ENCODE results near the gene EVC.
"Not testable (repeated sequence)": the region's sequence is repeated elsewhere in the genome, so short reads cannot be mapped to it uniquely, and the experiment has no call there.

EVC gene

GRCh38 chr4:5708449-5709206, 2.4 kb upstream of the EVC start, which contains the start of gene EVC2:
TSS of gene EVC2 (minus strand) at chr4:5708559. CDS start at chr4:5708513, 46 bp downstream.
- DNase-seq = no peak

DNA sequence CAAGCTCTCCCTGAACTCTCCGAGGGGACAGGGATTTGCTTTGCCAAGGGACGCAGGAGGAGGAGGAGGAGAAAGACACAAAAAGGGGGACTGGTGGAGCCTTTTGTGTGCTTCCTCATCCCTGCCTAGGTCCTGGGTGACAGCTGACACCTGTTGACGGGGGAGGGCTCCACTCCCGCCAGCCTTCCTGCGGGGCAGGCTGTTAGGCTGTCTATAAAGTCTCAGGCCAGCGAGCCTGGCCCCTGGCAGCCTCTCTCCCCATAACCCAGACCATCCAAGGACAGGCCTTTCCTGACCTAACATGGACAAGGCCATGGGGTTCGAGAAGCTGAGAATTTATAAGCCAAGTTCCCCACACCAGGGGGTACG, 1.8 kb upstream of the EVC start:
- DNase-seq = no peak

DNA sequence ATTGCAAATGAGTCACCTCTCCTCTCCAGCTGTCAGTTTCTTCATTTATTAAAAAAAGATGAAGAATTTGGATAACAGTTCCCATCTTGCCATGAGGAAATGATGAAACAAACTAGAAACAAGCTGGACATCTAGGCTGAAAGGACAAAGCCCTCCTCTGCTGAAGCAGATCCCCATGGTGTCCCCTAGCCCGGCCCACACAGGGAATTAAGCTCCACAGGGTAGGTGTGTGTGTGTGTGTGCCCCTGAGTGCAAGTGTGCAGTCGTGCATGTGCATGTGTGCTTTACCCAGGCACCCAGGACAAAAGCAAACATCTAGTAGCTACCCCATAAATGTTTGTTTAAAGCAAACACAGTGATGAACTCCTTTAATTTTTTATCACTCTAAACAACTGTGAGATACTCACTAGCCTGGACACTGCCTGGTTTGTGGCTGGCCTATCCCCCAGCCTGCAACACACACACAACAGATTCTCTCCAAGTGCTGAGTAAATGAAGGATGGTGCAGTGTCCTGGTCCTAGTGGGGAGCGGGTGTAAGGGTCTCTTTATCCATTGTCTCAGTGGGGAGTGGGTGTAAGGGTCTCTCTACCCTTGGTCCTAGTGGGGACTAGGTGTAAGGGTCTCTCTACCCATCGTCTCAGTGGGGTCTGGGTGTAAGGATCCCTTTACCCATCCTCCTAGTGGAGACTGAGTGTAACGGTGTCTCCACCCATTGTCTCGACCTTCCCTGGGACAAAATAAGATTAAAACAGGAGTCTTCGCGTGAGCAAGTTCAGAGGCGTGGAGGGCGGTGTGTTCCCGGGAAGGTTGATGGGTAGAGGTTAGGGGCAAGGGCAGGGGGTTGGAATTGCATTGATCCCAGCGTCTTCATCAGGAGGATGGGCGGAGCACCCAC, 688 bp upstream of the EVC start:
- no peak for DNase-seq

GRCh38 chr4:5711479-5712184, 631 bp downstream of the EVC start:
- no peak for DNase-seq

GRCh38 chr4:5712517-5712916, 1.5 kb downstream of the EVC start:
- DNase-seq = no peak

DNA sequence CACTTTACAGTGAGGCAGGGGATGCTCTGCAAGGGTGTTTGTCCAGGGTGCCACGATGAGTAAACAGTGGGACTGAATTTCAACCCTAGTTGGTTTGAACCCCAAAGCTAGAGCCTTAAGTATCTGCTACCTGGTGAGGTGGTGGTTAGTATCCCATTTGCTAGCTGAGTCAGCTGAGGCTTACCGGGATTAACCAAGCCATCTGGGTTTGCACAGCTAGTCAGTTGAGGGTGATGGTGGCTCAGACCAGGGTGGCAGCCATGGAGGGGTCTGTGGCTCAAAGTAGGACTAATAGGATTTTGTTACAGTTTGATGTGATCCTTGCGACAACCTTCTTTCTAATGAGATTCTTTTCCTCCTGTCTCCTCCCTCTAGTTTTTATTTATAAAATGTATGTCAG, 1.9 kb downstream of the EVC start:
- no peak for DNase-seq

DNA sequence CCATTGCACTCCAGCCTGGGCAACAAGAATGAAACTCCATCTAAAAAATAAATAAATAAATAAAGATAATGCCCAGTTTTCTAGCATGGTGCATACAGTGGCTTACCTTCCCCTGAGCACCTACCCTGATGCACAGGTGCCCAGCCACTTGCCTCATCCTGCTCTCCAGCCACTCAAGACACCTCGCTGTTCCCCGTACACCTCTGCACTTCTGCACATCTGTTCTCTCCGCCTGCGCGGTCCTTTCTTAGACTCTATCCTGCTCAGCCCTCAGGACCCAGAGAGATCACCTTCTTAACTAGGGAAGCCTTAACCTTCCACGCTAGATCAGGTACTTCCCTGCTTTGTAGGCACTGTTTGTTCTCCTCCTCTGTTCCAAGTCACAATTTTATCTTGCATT, 2.9 kb downstream of the EVC start:
- DNase-seq = no peak

GRCh38 chr4:5715357-5715756, 4.4 kb downstream of the EVC start:
- DNase-seq = no peak

DNA sequence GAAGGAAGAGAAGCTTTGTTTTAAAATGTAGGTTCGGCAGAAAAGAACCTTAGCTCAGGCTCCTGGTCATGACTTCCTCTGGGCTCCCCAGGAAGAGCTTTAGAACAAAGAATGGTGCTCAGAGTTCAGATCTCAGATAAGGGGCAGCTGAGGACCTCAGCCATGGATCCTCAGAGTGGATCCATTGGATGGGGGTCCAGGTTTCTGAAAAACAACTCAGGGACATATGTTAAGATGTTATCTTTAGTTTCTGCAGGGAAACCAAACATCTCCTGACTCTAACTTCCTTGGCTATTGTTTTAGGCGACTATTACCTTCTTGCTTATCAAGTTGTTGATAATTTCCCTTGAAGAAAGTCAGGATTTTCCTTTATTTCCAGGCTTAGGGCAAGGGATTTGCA, 5.4 kb downstream of the EVC start:
- DNase-seq = no peak

DNA sequence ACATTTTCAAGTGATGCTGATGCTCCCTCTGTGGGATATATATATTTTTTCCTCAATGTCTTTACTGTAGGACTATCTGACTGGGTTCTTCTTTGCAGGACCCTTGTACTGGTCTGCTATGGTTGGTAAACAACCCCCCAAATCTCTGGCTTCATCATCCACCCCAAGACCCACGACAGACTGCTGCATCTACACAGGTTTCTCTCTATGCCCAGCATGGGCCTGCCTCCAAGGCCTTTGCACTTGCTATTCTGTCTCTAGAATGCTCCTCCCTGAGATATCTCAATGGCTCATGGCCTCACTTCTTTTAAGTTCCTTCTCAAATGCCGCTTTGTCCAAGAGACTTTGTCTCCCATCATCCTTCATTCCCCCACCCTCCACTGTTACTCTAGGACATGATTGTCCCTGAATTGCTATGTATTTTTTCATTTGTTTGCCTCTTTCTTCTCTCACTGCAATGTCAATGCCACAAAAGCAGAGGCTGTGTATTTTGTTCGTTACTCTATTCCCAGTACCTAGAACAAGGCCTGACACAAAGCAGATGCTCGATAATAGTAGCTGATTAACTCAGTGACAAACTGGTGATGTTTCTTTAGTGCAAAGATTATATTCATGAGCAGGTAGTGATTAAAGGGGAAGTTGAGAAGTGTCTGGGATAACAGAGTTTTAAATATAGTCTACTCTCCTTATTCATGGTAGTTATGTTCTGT, 6.6 kb downstream of the EVC start:
- no peak for DNase-seq

GRCh38 chr4:5718411-5718810, 7.4 kb downstream of the EVC start:
- DNase-seq = no peak

DNA sequence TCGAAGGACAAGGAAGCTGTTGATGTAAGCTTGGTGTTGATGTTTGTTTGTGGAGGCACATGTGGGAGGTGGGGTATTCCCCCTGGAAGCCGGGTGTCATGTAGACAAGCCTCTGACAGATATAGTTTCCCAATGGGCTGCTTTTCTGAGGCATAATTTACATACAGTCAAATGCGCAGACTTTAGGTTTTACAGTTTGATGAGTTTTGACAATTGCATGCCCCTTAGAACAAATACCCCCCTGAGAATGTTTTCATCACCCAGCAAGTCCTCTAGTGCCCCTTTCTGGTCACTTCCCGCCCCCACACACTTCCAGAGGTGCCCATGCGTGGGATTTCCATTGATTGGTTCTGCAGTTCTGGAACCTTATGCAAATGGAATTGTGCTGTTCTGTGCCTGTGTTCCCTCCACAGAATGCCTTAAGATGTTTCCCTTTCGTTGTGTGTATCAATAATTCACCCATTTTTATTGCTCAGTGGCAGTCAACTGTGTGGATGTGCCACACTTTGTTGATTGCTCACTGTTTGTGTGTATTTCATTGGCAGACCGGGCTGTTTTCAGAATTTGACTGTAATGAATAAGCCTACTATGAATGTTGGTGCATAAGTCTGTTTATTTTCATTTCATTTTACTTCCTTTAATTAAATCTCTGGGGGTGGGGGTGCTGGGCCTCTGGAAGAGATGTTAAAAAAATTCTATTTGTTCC, 8.5 kb downstream of the EVC start:
- DNase-seq = no peak

- DNase-seq = no peak
These were observed 9.3 kb downstream of the EVC start for GRCh38 chr4:5720157-5720850.

GRCh38 chr4:5720980-5721379, 10.0 kb downstream of the EVC start:
- no peak for DNase-seq

DNA sequence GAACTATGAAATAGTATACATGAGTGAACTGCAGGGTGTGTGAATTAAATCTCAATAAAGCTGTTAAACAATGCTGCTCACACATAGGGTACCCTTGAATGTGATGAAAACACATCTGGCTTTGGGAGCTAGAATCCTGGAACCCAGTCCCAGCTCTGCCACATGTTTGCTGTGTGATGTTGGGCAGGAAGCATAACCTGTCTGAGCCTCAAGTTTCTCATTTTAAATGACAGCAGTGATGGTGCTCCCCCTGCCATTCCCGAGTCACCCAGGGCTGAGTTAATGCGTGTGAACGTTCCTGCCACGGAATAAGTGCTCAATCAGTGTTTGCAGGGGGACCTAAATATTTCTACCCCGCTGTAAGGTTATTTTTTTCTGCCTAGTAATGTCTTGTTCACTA, 10.9 kb downstream of the EVC start:
- no peak for DNase-seq

DNA sequence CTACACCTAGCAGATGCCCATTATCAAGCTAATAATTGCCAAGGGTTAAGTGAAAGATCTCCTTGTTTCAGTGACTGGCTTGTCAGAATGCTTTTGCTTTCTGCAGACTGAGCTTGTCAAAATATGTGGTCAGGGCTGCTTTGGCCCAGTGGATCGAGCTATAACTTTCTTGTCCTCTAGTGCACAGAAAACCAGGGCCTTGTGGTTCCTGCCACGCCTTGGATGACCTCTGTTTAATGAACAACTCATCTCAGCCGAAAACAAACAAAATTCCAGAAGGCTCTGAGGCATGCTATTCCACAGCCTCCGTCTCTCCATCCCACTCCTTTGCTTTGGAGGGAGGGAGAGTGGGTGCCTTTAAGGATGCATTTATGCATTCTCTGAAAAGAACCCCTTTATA, 11.3 kb downstream of the EVC start:
- no peak for DNase-seq

DNA sequence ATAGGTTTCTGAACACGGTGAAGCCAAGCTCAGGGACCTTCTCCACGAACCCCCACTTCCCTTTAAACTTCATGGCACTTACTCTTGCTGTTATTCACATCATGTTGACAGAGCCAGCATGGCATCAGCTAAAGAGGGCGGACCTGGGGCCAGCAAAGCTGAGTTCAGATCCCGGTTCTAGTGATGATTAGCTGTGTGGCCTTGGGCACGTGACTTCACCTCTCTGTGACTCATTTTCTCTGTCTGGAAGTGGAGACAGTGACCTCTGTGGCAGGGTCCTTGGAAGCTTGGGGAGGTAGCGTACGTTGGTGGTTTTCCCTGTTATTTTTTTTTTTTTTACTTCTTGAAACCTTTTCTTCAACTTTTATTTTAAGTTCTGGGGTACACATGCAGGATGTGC, 13.4 kb downstream of the EVC start:
- DNase-seq = no peak

- not testable (repeated sequence) for DNase-seq
These were observed 17.4 kb downstream of the EVC start for GRCh38 chr4:5728412-5728811.

- no peak for DNase-seq
These were observed 19.4 kb downstream of the EVC start for GRCh38 chr4:5730436-5730835.

DNA sequence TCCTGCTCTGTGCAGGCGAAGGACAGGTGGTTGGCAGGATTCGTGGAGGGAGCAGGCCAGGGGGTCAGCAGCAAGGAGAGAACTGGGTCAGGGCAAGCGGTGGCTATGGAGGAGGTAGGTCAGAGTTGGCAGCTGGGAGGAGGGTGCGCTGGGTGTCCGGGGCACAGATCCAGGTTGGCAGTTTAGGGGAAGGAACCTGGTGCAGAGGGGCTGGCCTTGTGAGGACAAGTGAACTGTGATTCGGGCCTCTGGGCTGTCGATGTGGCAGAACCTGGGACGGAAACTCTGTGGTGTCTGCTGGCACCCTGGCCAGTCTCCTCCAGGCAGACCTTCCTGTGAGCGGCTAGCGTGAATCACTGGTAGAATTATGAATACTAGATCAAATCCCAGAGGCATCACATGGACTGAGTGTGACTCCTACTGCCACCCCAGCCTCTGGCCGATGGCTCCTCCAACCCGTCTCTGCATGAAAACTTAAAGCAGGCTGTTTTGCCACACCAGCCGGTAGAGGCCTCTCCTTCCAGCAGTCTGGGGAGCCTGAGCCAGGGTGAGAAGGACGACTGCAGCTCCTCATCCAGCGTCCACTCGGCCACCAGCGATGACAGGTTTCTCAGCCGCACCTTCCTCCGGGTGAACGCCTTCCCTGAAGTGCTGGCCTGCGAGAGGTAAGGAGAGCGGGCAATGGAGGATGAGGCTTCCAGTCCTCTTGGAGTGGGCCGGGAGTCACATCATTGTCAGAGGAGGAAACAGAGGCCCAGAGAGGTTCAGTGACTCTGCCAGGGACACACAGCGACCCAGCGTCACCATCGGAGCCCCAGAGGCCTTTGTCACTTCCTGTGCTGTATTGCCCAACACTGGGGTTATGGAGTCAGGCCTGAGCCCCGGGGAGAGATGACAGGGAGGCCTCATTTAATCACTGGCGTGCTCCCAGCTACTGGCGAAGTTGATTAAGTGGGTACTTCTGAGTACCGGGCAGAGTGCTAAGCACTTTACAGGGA, 20.3 kb downstream of the EVC start:
- DNase-seq = no peak

Measured in hippocampal formation (tissue), 2 donors.